ENCODE data around the gene ATP6V1B1.

GRCh38 chr2:70983506-70984227, 48.0 kb downstream of the ATP6V1B1 start:
- TF ChIP-seq POLR2A (IDR thresholded peaks at IDR 0.05), result no peak
- no peak for TF ChIP-seq CTCF (IDR thresholded peaks at IDR 0.05)

Measured in sigmoid colon (tissue), 3 donors.